Bronchial epithelial cell (primary cell): ENCODE data around the gene LASP1NB. TPM values are rescaled to one million over a fixed set of nuclear protein-coding genes. Genes with fewer than 3 reads are reported as not detected.
A peak's percentile ranks its signal among the peaks of the same experiment; 100 is the strongest.
"Not testable (repeated sequence)": the region's sequence is repeated elsewhere in the genome, so short reads cannot be mapped to it uniquely, and the experiment has no call there.

Experiments used
- DNase-seq: peaks from one replicate; pipeline ENCODE4 v3.0.0-alpha.2; 2010; ENCODE audit warnings: low read depth
- FAIRE-seq: peaks from 2 replicates; lab custom pipeline; 2011; peaks lifted over from hg19 to GRCh38; lab: Jason Lieb, UNC
- H3K27me3 ChIP-seq: 2 replicates; pipeline ENCODE4 v1.5.1; 2011; ENCODE audit warnings: low read length; ENCODE audit not compliant: control insufficient read depth, insufficient read depth
- H3K36me3 ChIP-seq: 2 replicates; pipeline ENCODE4 v1.5.1; 2011; ENCODE audit warnings: low read length; ENCODE audit not compliant: control insufficient read depth, insufficient read depth
- H3K4me3 ChIP-seq: 2 replicates; pipeline ENCODE4 v1.5.1; 2011; ENCODE audit warnings: mild to moderate bottlenecking, low read depth, low read length, control low read depth
- total RNA-seq: library from RNA; depleted of rRNA; stranded (reverse); fragments of >200 nt; gene quantifications from 2 replicates; pipeline ENCODE4 v1.2.1, GENCODE V29; 2014
- TF ChIP-seq, protein P1 (sequence below): IDR thresholded peaks from 2 replicates; pipeline ENCODE4 v1.5.1; 2011; ENCODE audit warnings: mild to moderate bottlenecking, moderate library complexity, low read length, control low read depth, inconsistent platforms; ENCODE audit not compliant: insufficient read depth, severe bottlenecking

Gene LASP1NB

DNA sequence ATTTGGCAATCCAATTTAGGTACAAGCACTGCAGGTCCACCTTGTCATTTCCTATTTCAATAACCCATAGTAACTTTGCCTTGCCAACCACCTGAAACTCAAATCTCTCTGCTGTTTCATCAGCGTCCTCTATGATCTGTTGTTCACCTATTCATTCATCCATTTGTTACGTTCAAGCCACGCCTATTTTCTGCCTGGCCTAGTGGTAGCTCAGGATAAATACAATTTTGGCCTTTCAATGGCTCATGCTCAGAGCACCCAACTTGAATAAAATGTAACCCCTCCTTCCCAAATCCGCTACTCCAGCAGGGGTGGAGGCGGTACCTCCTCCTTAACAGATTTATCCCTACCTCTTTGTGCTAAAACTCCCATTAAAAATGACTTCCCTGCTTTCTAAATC, 45.4 kb downstream of the LASP1NB start:
- DNase-seq = peak; percentile 16
- FAIRE-seq = no peak
- no peaks in the 10 kb centered on the region for H3K27me3 ChIP-seq
- no peak overlapping the region for H3K4me3 ChIP-seq
- TF ChIP-seq, protein P1, sequence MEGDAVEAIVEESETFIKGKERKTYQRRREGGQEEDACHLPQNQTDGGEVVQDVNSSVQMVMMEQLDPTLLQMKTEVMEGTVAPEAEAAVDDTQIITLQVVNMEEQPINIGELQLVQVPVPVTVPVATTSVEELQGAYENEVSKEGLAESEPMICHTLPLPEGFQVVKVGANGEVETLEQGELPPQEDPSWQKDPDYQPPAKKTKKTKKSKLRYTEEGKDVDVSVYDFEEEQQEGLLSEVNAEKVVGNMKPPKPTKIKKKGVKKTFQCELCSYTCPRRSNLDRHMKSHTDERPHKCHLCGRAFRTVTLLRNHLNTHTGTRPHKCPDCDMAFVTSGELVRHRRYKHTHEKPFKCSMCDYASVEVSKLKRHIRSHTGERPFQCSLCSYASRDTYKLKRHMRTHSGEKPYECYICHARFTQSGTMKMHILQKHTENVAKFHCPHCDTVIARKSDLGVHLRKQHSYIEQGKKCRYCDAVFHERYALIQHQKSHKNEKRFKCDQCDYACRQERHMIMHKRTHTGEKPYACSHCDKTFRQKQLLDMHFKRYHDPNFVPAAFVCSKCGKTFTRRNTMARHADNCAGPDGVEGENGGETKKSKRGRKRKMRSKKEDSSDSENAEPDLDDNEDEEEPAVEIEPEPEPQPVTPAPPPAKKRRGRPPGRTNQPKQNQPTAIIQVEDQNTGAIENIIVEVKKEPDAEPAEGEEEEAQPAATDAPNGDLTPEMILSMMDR = no peak
- no peaks in the 10 kb centered on the region for H3K36me3 ChIP-seq

DNA sequence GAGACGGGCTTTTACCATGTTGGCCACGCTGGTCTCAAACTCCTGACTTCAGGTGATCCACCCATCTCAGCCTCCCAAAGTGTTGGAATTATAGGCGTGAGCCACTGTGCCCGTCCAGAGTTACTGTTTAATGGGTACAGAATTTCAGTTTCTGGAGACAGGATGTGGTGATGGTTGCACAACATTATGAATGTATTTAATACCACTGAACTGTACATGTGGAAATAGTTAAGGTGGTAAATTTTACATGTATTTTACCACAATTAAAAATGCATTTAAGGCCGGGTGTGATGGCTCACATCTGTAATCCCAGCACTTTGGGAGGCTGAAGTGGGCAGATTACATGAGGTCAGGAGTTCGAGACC, 50.8 kb downstream of the LASP1NB start:
- DNase-seq = peak; percentile 36
- H3K27me3 ChIP-seq, FAIRE-seq, H3K36me3 ChIP-seq, H3K4me3 ChIP-seq: not testable (repeated sequence)

DNA sequence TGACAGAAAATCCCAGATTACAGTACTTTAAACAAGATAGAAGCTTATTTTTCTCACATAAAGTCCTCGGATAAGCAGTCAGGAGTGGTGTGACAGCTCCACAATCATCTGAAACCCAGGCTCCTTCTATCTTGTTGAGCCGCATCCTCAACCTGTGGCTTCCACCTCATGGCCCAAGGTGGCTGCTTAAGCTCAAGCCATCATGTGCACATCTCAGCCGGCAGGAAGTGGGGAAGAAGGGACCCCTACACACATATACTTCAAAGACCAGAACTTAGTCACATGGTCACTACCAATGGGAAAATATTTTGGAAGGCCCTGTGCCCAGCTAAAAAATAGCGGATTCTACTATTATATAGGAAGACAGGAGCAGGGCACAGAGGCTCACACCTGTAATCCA, 52.8 kb downstream of the LASP1NB start:
- FAIRE-seq = no peak
- Histone ChIP-seq H3K4me3 (no peak overlapping the region), H3K27me3 (no peaks in the 10 kb centered on the region), H3K36me3 (no peaks in the 10 kb centered on the region)
- TF ChIP-seq, protein P1 = no peak
- no peak for DNase-seq

Other genes with a start within 250 kb of the LASP1NB start
- 10.8 and 14.2 TPM in 2 replicates for gene MLLT6, start 220.3 kb upstream of the LASP1NB start, total RNA-seq
- gene CISD3, start 195.3 kb upstream of the LASP1NB start, total RNA-seq = 2.9 and 4.4 TPM in 2 replicates
- gene PCGF2, start 177.3 kb upstream of the LASP1NB start, total RNA-seq = 1.1 and 2.3 TPM in 2 replicates
- gene PSMB3, start 172.9 kb upstream of the LASP1NB start, total RNA-seq = 273 and 288 TPM in 2 replicates
- gene PIP4K2B, start 126.1 kb upstream of the LASP1NB start, total RNA-seq = 15.5 and 21.9 TPM in 2 replicates
- gene CWC25, start 100.3 kb upstream of the LASP1NB start, total RNA-seq = 11.6 and 14.3 TPM in 2 replicates
- 1,912 and 3,303 TPM in 2 replicates for gene RPL23, start 71.9 kb upstream of the LASP1NB start, total RNA-seq
- 18.6 and 21.9 TPM in 2 replicates for gene LASP1, start 55.6 kb upstream of the LASP1NB start, total RNA-seq
- gene FBXO47, start 41.8 kb downstream of the LASP1NB start, total RNA-seq = under 0.01 TPM in 1 of 2 replicates, not detected in the other
- gene PLXDC1, start 226.0 kb downstream of the LASP1NB start, total RNA-seq = under 0.01 TPM in 2 replicates
- not detected in 2 replicates for gene ARL5C, start 240.5 kb downstream of the LASP1NB start, total RNA-seq